ENCODE data around the gene MRPS6. TPM values are rescaled to one million over a fixed set of nuclear protein-coding genes. Genes with fewer than 3 reads are reported as not detected.

MRPS6 gene
- total RNA-seq, 4 donors from 2014 or later = 23.9 to 65.8 (median 31.6) TPM

- TF ChIP-seq CTCF (IDR thresholded peaks at IDR 0.05) = no peak
- 80 to 83% methylated on average over 1 of the region's 1 CpG for WGBS, 2 donors
- no peak overlapping the region for H3K4me3 ChIP-seq (ENCODE audit: low read depth, poor library complexity, severe bottlenecking)
- intact Hi-C loops (cut with DNase I; ENCODE audit: low total_unique reads) = no loop called here
- no peak for DNase-seq (ENCODE audit: low spot score in 2 of 2)
Measured at GRCh38 chr21:34042735-34043134, 30.6 kb upstream of the MRPS6 start.

- intact Hi-C loops (cut with DNase I; ENCODE audit: low total_unique reads) = no loop called here
- TF ChIP-seq POLR2A (IDR thresholded peaks at IDR 0.05) = no peak
- no peak for TF ChIP-seq CTCF (IDR thresholded peaks at IDR 0.05)
- 77 to 81% methylated on average over 4 of the region's 4 CpGs for WGBS, 2 donors
- DNase-seq (ENCODE audit: low spot score in 2 of 2) = no peak
- no peak overlapping the region for H3K4me3 ChIP-seq (ENCODE audit: low read depth, poor library complexity, severe bottlenecking)
Measured at GRCh38 chr21:34043333-34043732, 30.0 kb upstream of the MRPS6 start.

- TF ChIP-seq POLR2A (IDR thresholded peaks at IDR 0.05) (no peak), CTCF (IDR thresholded peaks at IDR 0.05) (no peak)
- no peak overlapping the region for H3K4me3 ChIP-seq (ENCODE audit: low read depth, poor library complexity, severe bottlenecking)
- intact Hi-C loops (cut with DNase I; ENCODE audit: low total_unique reads) = no loop called here
- DNase-seq (ENCODE audit: low spot score in 2 of 2) = no peak
- WGBS, 2 donors = 74 to 83% methylated on average over 6 of the region's 6 CpGs
Measured at GRCh38 chr21:34046917-34047316, 26.5 kb upstream of the MRPS6 start.

DNA sequence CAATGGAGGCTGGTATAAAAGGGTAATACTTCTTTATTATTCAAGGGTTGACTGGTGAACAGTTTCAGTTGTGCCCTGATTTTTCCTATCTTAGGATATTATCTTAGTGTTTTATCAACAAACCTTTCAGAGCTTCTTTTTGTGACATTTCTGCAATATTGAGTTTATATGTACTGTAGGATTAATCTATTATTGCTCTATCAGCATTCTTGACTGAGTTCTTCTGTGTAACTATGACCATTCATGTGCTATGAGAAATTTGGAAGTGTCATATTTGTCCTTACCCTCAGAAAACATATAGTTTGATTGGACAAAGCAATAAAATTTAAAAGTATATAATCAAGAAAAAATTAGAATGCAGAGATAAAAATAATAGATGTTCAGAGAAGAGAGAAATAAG lies 25.5 kb upstream of the MRPS6 start:
- TF ChIP-seq POLR2A (IDR thresholded peaks at IDR 0.05) (no peak), CTCF (IDR thresholded peaks at IDR 0.05) (no peak)
- intact Hi-C loops (cut with DNase I; ENCODE audit: low total_unique reads) = no loop called here
- DNase-seq (ENCODE audit: low spot score in 2 of 2) = no peak
- H3K4me3 ChIP-seq (ENCODE audit: low read depth, poor library complexity, severe bottlenecking) = no peak overlapping the region

- H3K4me3 ChIP-seq (ENCODE audit: low read depth, poor library complexity, severe bottlenecking) = no peak overlapping the region
- intact Hi-C loops (cut with DNase I; ENCODE audit: low total_unique reads) = no loop called here
- no peak for DNase-seq (ENCODE audit: low spot score in 2 of 2)
- TF ChIP-seq CTCF (IDR thresholded peaks at IDR 0.05) = no peak
- no peak for TF ChIP-seq POLR2A (IDR thresholded peaks at IDR 0.05)
- WGBS, 2 donors = 62 to 67% methylated on average over 5 of the region's 5 CpGs
Measured at GRCh38 chr21:34052171-34052570, 21.2 kb upstream of the MRPS6 start.

GRCh38 chr21:34054259-34054658 lies 19.1 kb upstream of the MRPS6 start:
- TF ChIP-seq CTCF (IDR thresholded peaks at IDR 0.05) = no peak
- TF ChIP-seq POLR2A (IDR thresholded peaks at IDR 0.05) = no peak
- intact Hi-C loops (cut with DNase I; ENCODE audit: low total_unique reads) = no loop called here
- H3K4me3 ChIP-seq (ENCODE audit: low read depth, poor library complexity, severe bottlenecking) = no peak overlapping the region
- WGBS, 2 donors = 82 to 91% methylated on average over 4 of the region's 4 CpGs
- no peak for DNase-seq (ENCODE audit: low spot score in 2 of 2)
